Effector CD4-positive, alpha-beta T cell (primary cell): ENCODE data around the gene SYNJ1.
"Not testable (repeated sequence)": the region's sequence is repeated elsewhere in the genome, so short reads cannot be mapped to it uniquely, and the experiment has no call there.

Experiments
- DNase-seq: peaks from one replicate; pipeline ENCODE4 v3.0.0-alpha.2; 2020

The SYNJ1 gene

GRCh38 chr21:32733356-32733755, 5.5 kb upstream of the SYNJ1 start:
- DNase-seq = no peak

GRCh38 chr21:32732544-32732943, 4.7 kb upstream of the SYNJ1 start:
- DNase-seq = no peak

GRCh38 chr21:32728848-32729247, 1.0 kb upstream of the SYNJ1 start:
- DNase-seq = no peak

GRCh38 chr21:32728456-32728839, 635 bp upstream of the SYNJ1 start:
- DNase-seq = no peak

- no peak for DNase-seq
These were observed 750 bp downstream of the SYNJ1 start for GRCh38 chr21:32726839-32727686.

GRCh38 chr21:32719085-32719484, 8.7 kb downstream of the SYNJ1 start:
- no peak for DNase-seq

GRCh38 chr21:32717851-32718316, 9.9 kb downstream of the SYNJ1 start:
- no peak for DNase-seq

- no peak for DNase-seq
These were observed 11.3 kb downstream of the SYNJ1 start for GRCh38 chr21:32716486-32716885.

GRCh38 chr21:32713726-32714125, 14.1 kb downstream of the SYNJ1 start:
- DNase-seq = no peak

- DNase-seq = no peak
These were observed 15.2 kb downstream of the SYNJ1 start for GRCh38 chr21:32712641-32713040.

- no peak for DNase-seq
These were observed 15.8 kb downstream of the SYNJ1 start for GRCh38 chr21:32712043-32712442.

- DNase-seq = no peak
These were observed 16.8 kb downstream of the SYNJ1 start for GRCh38 chr21:32710987-32711386.

GRCh38 chr21:32710069-32710784, 17.6 kb downstream of the SYNJ1 start:
- no peak for DNase-seq

- DNase-seq = no peak
These were observed 19.7 kb downstream of the SYNJ1 start for GRCh38 chr21:32708069-32708468.

- DNase-seq = no peak
These were observed 21.9 kb downstream of the SYNJ1 start for GRCh38 chr21:32705901-32706300.

GRCh38 chr21:32705139-32705538, 22.7 kb downstream of the SYNJ1 start:
- DNase-seq = no peak

GRCh38 chr21:32702702-32703101, 25.1 kb downstream of the SYNJ1 start:
- DNase-seq = no peak

GRCh38 chr21:32698971-32699693, 28.7 kb downstream of the SYNJ1 start:
- no peak for DNase-seq

GRCh38 chr21:32698286-32698685, 29.5 kb downstream of the SYNJ1 start:
- no peak for DNase-seq

GRCh38 chr21:32695482-32695881, 32.3 kb downstream of the SYNJ1 start:
- not testable (repeated sequence) for DNase-seq

GRCh38 chr21:32693581-32693980, 34.2 kb downstream of the SYNJ1 start:
- DNase-seq = no peak

GRCh38 chr21:32690085-32690484, 37.7 kb downstream of the SYNJ1 start:
- DNase-seq = no peak

GRCh38 chr21:32687643-32688345, 40.0 kb downstream of the SYNJ1 start:
- DNase-seq = no peak
